HG03066 (cell line): ENCODE measurements around the gene LAMC3.
"Not testable (repeated sequence)": the region's sequence is repeated elsewhere in the genome, so short reads cannot be mapped to it uniquely, and the experiment has no call there.

Experiments
- ATAC-seq: cut with Tn5 transposase; IDR thresholded peaks from one replicate; pipeline ENCODE4 v1.9.1; 2021; ENCODE audit warnings: low read depth; ENCODE audit not compliant: unreplicated experiment

LAMC3 gene

DNA sequence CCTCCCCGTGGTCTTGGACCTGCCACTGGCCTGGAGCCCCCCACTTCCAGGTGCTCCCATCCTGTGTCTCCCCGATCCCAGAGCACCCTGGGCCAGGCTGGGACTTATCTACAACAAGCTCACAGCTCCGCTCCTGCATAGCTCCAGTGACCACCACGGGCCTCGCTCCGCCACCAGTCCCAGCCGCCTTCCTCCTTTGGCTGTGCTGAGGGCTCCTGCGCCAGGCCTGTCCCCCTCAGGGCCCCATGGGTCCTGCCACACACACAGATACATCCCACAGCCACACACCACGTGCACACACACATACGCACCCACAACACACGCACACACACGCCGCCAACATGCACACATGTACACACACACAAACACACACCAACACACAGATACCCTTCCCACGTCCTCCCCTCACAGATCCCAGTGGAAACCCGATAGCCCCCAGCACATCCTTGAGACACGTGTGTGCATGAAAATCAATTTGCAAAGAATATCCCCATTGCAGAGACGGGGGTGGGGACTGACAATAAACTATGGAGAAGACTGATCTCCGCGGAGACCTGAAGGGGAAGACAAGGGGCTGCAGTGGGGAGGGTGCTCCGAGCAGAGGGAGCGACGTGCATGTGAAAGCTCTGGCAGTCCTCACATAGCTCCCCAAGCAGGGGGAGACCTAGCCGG lies 18.5 kb upstream of the LAMC3 start:
- ATAC-seq = no peak

DNA sequence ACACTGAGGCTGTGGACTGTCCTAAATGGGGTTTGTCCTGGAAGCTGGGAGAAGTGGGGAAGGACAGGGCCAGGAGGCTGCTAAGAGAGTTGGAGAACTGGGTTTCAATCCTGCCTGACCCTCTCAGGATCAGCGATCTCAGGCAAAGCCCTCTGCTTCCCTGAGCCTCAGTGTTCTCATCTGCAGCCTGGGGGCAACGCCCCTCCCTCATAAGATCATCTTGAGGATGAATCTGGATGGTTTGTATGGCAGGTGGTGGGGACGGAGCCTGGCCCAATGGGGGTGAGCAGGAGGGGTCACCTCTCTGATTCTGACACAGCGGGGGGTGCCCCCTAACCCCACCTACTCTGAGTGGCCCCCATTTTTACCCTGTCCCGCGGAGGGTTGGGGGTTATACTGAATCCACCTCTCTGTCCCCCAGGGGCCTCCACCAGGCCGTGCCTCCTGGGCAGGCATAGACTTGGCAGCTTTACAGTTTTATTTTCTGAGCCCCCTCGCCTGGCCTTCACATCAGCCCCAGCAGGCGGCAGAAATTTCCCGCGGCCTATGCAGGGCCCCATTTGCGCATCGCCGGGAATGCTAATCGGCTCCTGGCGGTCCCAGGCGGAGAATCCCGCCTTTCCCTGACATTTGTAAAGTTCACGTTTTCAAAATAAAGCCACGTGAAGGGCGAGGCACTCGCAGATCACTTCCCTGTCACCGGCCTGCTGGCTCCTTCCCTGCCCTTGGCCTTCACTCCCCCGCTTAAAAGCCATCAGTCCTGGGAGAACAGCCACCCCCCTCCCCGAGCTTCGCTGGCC lies 17.8 kb upstream of the LAMC3 start:
- no peak for ATAC-seq

- ATAC-seq = no peak
These were observed 16.9 kb upstream of the LAMC3 start for GRCh38 chr9:130991778-130992681.

- ATAC-seq = no peak
These were observed 16.3 kb upstream of the LAMC3 start for GRCh38 chr9:130992682-130993032.

DNA sequence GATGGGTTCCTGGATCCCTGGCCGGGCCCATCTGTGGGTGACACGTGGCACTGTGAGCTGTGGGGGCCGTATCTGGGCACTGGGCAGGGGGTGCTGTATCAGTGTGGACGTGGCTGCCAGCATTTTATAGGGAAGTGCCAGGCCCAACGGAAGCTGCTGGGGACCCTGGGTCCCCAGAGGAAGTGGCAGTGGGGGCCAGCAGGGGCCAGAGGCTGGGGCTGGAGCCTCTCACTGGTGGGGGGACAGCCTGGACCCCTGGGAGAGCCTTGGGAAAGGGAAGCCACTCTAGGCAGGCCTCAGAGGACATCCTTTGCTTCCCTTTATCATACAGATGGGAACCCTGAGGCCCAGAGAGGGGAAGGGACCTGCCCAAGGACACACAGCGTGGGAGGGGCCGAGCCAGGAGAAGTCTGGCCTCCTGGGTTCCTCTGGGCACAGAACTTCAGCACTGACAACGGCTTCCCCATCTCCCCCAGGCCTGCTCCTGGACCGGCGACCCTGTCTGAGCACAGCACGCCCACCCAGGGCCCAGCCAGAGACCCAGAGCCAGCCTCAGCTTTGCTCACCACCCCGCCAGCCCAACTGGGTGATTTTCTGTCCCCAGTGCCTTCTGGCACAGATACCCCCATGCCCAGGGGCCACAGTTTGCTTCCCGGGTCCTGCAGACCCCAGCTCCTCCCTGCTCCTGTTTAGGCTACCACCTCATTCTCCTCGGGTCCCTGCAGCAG lies 15.5 kb upstream of the LAMC3 start:
- no peak for ATAC-seq

- ATAC-seq = no peak
These were observed 14.6 kb upstream of the LAMC3 start for GRCh38 chr9:130994135-130995085.

- ATAC-seq = no peak
These were observed 13.6 kb upstream of the LAMC3 start for GRCh38 chr9:130995086-130996011.

DNA sequence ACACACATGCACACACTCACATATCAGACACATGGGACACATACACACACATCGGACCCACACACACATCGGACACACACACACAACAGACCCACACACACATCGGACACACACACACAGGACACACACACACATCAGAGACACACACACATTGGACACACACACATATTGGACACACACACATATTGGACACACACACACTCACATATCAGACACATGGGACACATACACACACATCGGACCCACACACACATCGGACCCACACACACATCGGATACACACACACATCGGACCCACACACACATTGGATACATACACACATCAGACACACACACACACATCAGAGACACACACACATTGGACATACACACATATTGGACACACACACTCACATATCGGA lies 12.8 kb upstream of the LAMC3 start:
- ATAC-seq = no peak

GRCh38 chr9:130996676-130997394 lies 12.1 kb upstream of the LAMC3 start:
- no peak for ATAC-seq

DNA sequence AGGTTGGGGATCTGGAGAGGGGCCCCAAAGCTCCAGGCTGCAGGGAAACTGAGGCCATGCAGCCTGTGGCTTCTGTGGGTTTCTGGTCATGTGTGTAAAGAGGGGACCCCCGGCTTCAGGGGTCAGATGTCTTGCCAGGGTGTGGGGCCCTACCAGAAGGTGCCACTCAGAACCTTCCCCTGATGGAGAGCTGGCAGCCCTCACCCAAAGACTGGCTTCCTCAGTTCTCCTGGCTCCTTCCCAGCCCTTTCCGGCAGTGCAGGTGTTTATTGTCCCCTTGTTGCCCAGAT lies 11.6 kb upstream of the LAMC3 start:
- no peak for ATAC-seq

GRCh38 chr9:130997925-130998596 lies 10.9 kb upstream of the LAMC3 start:
- no peak for ATAC-seq

GRCh38 chr9:130998597-130999244 lies 10.3 kb upstream of the LAMC3 start:
- ATAC-seq = no peak

DNA sequence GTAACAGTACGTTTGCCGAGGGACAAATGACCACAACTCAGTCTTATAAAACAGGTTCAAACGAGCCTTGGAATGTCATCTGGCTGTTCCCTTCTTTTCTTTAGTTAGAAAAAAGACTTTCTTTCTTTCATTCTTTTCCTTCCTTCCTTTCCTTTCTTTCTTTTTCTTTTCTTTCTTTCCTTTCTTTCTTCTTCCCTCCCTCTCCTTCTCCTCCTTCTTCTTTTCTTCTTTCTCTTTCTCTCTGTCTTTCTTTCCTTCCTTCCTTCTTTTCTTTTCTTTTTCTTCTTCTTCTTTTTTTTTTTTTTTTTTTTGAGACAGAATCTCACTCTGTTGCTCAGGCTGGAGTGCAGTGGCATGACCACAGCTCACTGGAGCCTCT lies 9.7 kb upstream of the LAMC3 start:
- ATAC-seq = no peak

GRCh38 chr9:131000526-131000925 lies 8.4 kb upstream of the LAMC3 start:
- not testable (repeated sequence) for ATAC-seq

GRCh38 chr9:131001021-131001420 lies 8.0 kb upstream of the LAMC3 start:
- no peak for ATAC-seq

- no peak for ATAC-seq
These were observed 7.0 kb upstream of the LAMC3 start for GRCh38 chr9:131001990-131002389.

GRCh38 chr9:131006601-131007000 lies 2.4 kb upstream of the LAMC3 start:
- no peak for ATAC-seq
